HG03378 (cell line): Measurements from ENCODE around the gene FHIT.

Experiments
- ATAC-seq: cut with Tn5 transposase; IDR thresholded peaks from one replicate; pipeline ENCODE4 v1.9.1; 2021; ENCODE audit warnings: mild to moderate bottlenecking, moderate library complexity; ENCODE audit not compliant: unreplicated experiment

Gene FHIT

GRCh38 chr3:61251174-61251972 lies at the start of gene FHIT:
FHIT (minus strand) TSS chr3:61251452.
- peak; percentile 91 for ATAC-seq

- ATAC-seq, result no peak
Observed at GRCh38 chr3:61300786-61301185, 49.5 kb upstream of the FHIT start.

- ATAC-seq, result no peak
Observed at GRCh38 chr3:61300006-61300380, 48.7 kb upstream of the FHIT start.

GRCh38 chr3:61299343-61300005 lies 48.2 kb upstream of the FHIT start:
- ATAC-seq, result peak; percentile 53

GRCh38 chr3:61297821-61298220 lies 46.6 kb upstream of the FHIT start:
- no peak for ATAC-seq

GRCh38 chr3:61288446-61288845 lies 37.2 kb upstream of the FHIT start:
- ATAC-seq, result no peak

- no peak for ATAC-seq
Observed at GRCh38 chr3:61283876-61284275, 32.6 kb upstream of the FHIT start.

GRCh38 chr3:61278713-61279112 lies 27.5 kb upstream of the FHIT start:
- no peak for ATAC-seq

GRCh38 chr3:61277411-61277810 lies 26.2 kb upstream of the FHIT start:
- ATAC-seq, result no peak

- ATAC-seq, result no peak
Observed at GRCh38 chr3:61269435-61269834, 18.2 kb upstream of the FHIT start.

GRCh38 chr3:61268644-61269043 lies 17.4 kb upstream of the FHIT start:
- no peak for ATAC-seq

GRCh38 chr3:61264281-61264680 lies 13.0 kb upstream of the FHIT start:
- ATAC-seq, result no peak

GRCh38 chr3:61257148-61257547 lies 5.9 kb upstream of the FHIT start:
- ATAC-seq, result no peak

- ATAC-seq, result no peak
Observed at GRCh38 chr3:61253756-61254155, 2.5 kb upstream of the FHIT start.

GRCh38 chr3:61252836-61253235 lies 1.6 kb upstream of the FHIT start:
- ATAC-seq, result no peak

- ATAC-seq, result no peak
Observed at GRCh38 chr3:61250784-61251173, 473 bp downstream of the FHIT start.

GRCh38 chr3:61248496-61248895 lies 2.8 kb downstream of the FHIT start:
- no peak for ATAC-seq

- ATAC-seq, result no peak
Observed at GRCh38 chr3:61247191-61247590, 4.1 kb downstream of the FHIT start.

- ATAC-seq, result no peak
Observed at GRCh38 chr3:61239871-61240270, 11.4 kb downstream of the FHIT start.

- peak; percentile 29 for ATAC-seq
Observed at GRCh38 chr3:61237858-61238257, 13.4 kb downstream of the FHIT start.

GRCh38 chr3:61236556-61236955 lies 14.7 kb downstream of the FHIT start:
- peak; percentile 90 for ATAC-seq

GRCh38 chr3:61233746-61234145 lies 17.5 kb downstream of the FHIT start:
- ATAC-seq, result peak; percentile 25

- no peak for ATAC-seq
Observed at GRCh38 chr3:61231693-61232092, 19.6 kb downstream of the FHIT start.
